Measurements from ENCODE around the gene ISL2.

Gene ISL2

GRCh38 chr15:76328958-76329357 lies 7.6 kb upstream of the ISL2 start:
- peaks cover 32% of the 10 kb centered on the region for H3K27me3 ChIP-seq (ENCODE audit: control insufficient read depth, insufficient read depth, low read length)
- no peaks in the 10 kb centered on the region for H3K9me3 ChIP-seq (ENCODE audit: control insufficient read depth, low read length)
- H3K4me3 ChIP-seq (ENCODE audit: low read length): no peak overlapping the region
- H3K36me3 ChIP-seq (ENCODE audit: control insufficient read depth, insufficient read depth, low read length): no peaks in the 10 kb centered on the region
- H3K4me1 ChIP-seq (ENCODE audit: control insufficient read depth, insufficient read depth, low read length): peaks cover 5% of the 10 kb centered on the region
- H3K9ac ChIP-seq (ENCODE audit: low read length): no peak overlapping the region

GRCh38 chr15:76330080-76330680 lies 6.4 kb upstream of the ISL2 start:
- Histone ChIP-seq H3K4me3 (ENCODE audit: low read length) (no peak overlapping the region), H3K36me3 (ENCODE audit: control insufficient read depth, insufficient read depth, low read length) (no peaks in the 10 kb centered on the region), H3K9me3 (ENCODE audit: control insufficient read depth, low read length) (no peaks in the 10 kb centered on the region), H3K9ac (ENCODE audit: low read length) (no peak overlapping the region), H3K27me3 (ENCODE audit: control insufficient read depth, insufficient read depth, low read length) (peaks cover 38% of the 10 kb centered on the region), H3K4me1 (ENCODE audit: control insufficient read depth, insufficient read depth, low read length) (peaks cover 5% of the 10 kb centered on the region)

GRCh38 chr15:76332796-76333195 lies 3.8 kb upstream of the ISL2 start:
- Histone ChIP-seq H3K4me3 (ENCODE audit: low read length) (no peak overlapping the region), H3K9ac (ENCODE audit: low read length) (no peak overlapping the region), H3K36me3 (ENCODE audit: control insufficient read depth, insufficient read depth, low read length) (no peaks in the 10 kb centered on the region), H3K9me3 (ENCODE audit: control insufficient read depth, low read length) (no peaks in the 10 kb centered on the region), H3K27me3 (ENCODE audit: control insufficient read depth, insufficient read depth, low read length) (peaks cover 64% of the 10 kb centered on the region), H3K4me1 (ENCODE audit: control insufficient read depth, insufficient read depth, low read length) (peaks cover 24% of the 10 kb centered on the region)

- Histone ChIP-seq H3K36me3 (ENCODE audit: control insufficient read depth, insufficient read depth, low read length) (no peaks in the 10 kb centered on the region), H3K27me3 (ENCODE audit: control insufficient read depth, insufficient read depth, low read length) (peaks cover 70% of the 10 kb centered on the region), H3K9ac (ENCODE audit: low read length) (no peak overlapping the region)
Measured at GRCh38 chr15:76333309-76333708, 3.3 kb upstream of the ISL2 start.

GRCh38 chr15:76333720-76334437 lies 2.7 kb upstream of the ISL2 start:
- H3K36me3 ChIP-seq (ENCODE audit: control insufficient read depth, insufficient read depth, low read length): no peaks in the 10 kb centered on the region
- H3K4me3 ChIP-seq (ENCODE audit: low read length): no peak overlapping the region
- H3K9me3 ChIP-seq (ENCODE audit: control insufficient read depth, low read length): no peaks in the 10 kb centered on the region
- peaks cover 75% of the 10 kb centered on the region for H3K27me3 ChIP-seq (ENCODE audit: control insufficient read depth, insufficient read depth, low read length)
- H3K4me1 ChIP-seq (ENCODE audit: control insufficient read depth, insufficient read depth, low read length): peaks cover 35% of the 10 kb centered on the region
- H3K9ac ChIP-seq (ENCODE audit: low read length): no peak overlapping the region

More at GRCh38 chr15:76333309-76333708, 3.3 kb upstream of the ISL2 start:
- H3K4me3 ChIP-seq (ENCODE audit: low read length): no peak overlapping the region
- H3K4me1 ChIP-seq (ENCODE audit: control insufficient read depth, insufficient read depth, low read length): peaks cover 29% of the 10 kb centered on the region
- no peaks in the 10 kb centered on the region for H3K9me3 ChIP-seq (ENCODE audit: control insufficient read depth, low read length)

GRCh38 chr15:76334438-76335306 lies 1.9 kb upstream of the ISL2 start:
- Histone ChIP-seq H3K9ac (ENCODE audit: low read length) (no peak overlapping the region), H3K9me3 (ENCODE audit: control insufficient read depth, low read length) (no peaks in the 10 kb centered on the region), H3K4me3 (ENCODE audit: low read length) (no peak overlapping the region), H3K36me3 (ENCODE audit: control insufficient read depth, insufficient read depth, low read length) (no peaks in the 10 kb centered on the region), H3K4me1 (ENCODE audit: control insufficient read depth, insufficient read depth, low read length) (peaks cover 42% of the 10 kb centered on the region), H3K27me3 (ENCODE audit: control insufficient read depth, insufficient read depth, low read length) (peaks cover 78% of the 10 kb centered on the region)

- peak overlapping the region; percentile 5 for H3K9ac ChIP-seq (ENCODE audit: low read length)
- H3K4me1 ChIP-seq (ENCODE audit: control insufficient read depth, insufficient read depth, low read length): peaks cover 47% of the 10 kb centered on the region
- no peak overlapping the region for H3K4me3 ChIP-seq (ENCODE audit: low read length)
- H3K9me3 ChIP-seq (ENCODE audit: control insufficient read depth, low read length): no peaks in the 10 kb centered on the region
- no peaks in the 10 kb centered on the region for H3K36me3 ChIP-seq (ENCODE audit: control insufficient read depth, insufficient read depth, low read length)
- H3K27me3 ChIP-seq (ENCODE audit: control insufficient read depth, insufficient read depth, low read length): peaks cover 83% of the 10 kb centered on the region
Measured at GRCh38 chr15:76335307-76336253, 993 bp upstream of the ISL2 start.

- Histone ChIP-seq H3K4me3 (ENCODE audit: low read length) (no peak overlapping the region), H3K36me3 (ENCODE audit: control insufficient read depth, insufficient read depth, low read length) (no peaks in the 10 kb centered on the region), H3K27me3 (ENCODE audit: control insufficient read depth, insufficient read depth, low read length) (peaks cover 98% of the 10 kb centered on the region), H3K9ac (ENCODE audit: low read length) (peak overlapping the region; percentile 3), H3K4me1 (ENCODE audit: control insufficient read depth, insufficient read depth, low read length) (peaks cover 60% of the 10 kb centered on the region), H3K9me3 (ENCODE audit: control insufficient read depth, low read length) (no peaks in the 10 kb centered on the region)
Measured at GRCh38 chr15:76337059-76337695, 604 bp downstream of the ISL2 start.

GRCh38 chr15:76337696-76338485 lies 1.3 kb downstream of the ISL2 start:
- Histone ChIP-seq H3K9me3 (ENCODE audit: control insufficient read depth, low read length) (no peaks in the 10 kb centered on the region), H3K27me3 (ENCODE audit: control insufficient read depth, insufficient read depth, low read length) (peaks cover 100% of the 10 kb centered on the region), H3K4me3 (ENCODE audit: low read length) (no peak overlapping the region), H3K36me3 (ENCODE audit: control insufficient read depth, insufficient read depth, low read length) (no peaks in the 10 kb centered on the region), H3K4me1 (ENCODE audit: control insufficient read depth, insufficient read depth, low read length) (peaks cover 67% of the 10 kb centered on the region), H3K9ac (ENCODE audit: low read length) (peak overlapping the region; percentile 3)

- no peak overlapping the region for H3K4me3 ChIP-seq (ENCODE audit: low read length)
- H3K4me1 ChIP-seq (ENCODE audit: control insufficient read depth, insufficient read depth, low read length): peaks cover 69% of the 10 kb centered on the region
- H3K27me3 ChIP-seq (ENCODE audit: control insufficient read depth, insufficient read depth, low read length): peaks cover 100% of the 10 kb centered on the region
- H3K36me3 ChIP-seq (ENCODE audit: control insufficient read depth, insufficient read depth, low read length): no peaks in the 10 kb centered on the region
- no peaks in the 10 kb centered on the region for H3K9me3 ChIP-seq (ENCODE audit: control insufficient read depth, low read length)
- H3K9ac ChIP-seq (ENCODE audit: low read length): peak overlapping the region; percentile 12
Measured at GRCh38 chr15:76338486-76339304, 2.1 kb downstream of the ISL2 start.
